Smooth muscle cell (in vitro differentiated cells): ENCODE results near the gene FRMD4B. TPM values are rescaled to one million over a fixed set of nuclear protein-coding genes. Genes with fewer than 3 reads are reported as not detected.

ENCODE experiments used
- DNase-seq: peaks from one replicate; lab custom pipeline; 2025; ENCODE audit not compliant: unreplicated experiment; lab: John Stamatoyannopoulos, UW
- H2AFZ ChIP-seq: fragments of 200-600 bp; sonication (generic); 2 replicates; pipeline ENCODE4 v1.6.0; 2016; ENCODE audit warnings: antibody characterized with exemption, low read depth, mild to moderate bottlenecking
- H3F3A ChIP-seq: fragments of 200-600 bp; sonication (generic); 2 replicates; pipeline ENCODE4 v1.6.0; 2017; ENCODE audit warnings: antibody characterized with exemption, low read depth
- H3K27ac ChIP-seq: fragments of 200-600 bp; sonication (generic); 2 replicates; pipeline ENCODE4 v1.5.1; 2016; ENCODE audit warnings: low read depth, mild to moderate bottlenecking
- H3K27me3 ChIP-seq: fragments of 200-600 bp; sonication (generic); 2 replicates; pipeline ENCODE4 v1.6.1; 2016; ENCODE audit warnings: low read depth, mild to moderate bottlenecking
- H3K36me3 ChIP-seq: fragments of 200-600 bp; sonication (generic); 2 replicates; pipeline ENCODE4 v1.5.1; 2016; ENCODE audit warnings: low read depth
- H3K4me1 ChIP-seq: fragments of 200-600 bp; sonication (generic); 2 replicates; pipeline ENCODE4 v1.5.1; 2016; ENCODE audit warnings: low read depth
- H3K4me2 ChIP-seq: fragments of 200-600 bp; sonication (generic); 2 replicates; pipeline ENCODE4 v1.6.0; 2016; ENCODE audit warnings: mild to moderate bottlenecking
- H3K4me3 ChIP-seq: fragments of 200-600 bp; sonication (generic); 2 replicates; pipeline ENCODE4 v1.5.1; 2016; ENCODE audit warnings: mild to moderate bottlenecking
- H3K79me2 ChIP-seq: fragments of 200-600 bp; sonication (generic); 2 replicates; pipeline ENCODE4 v1.6.0; 2016; ENCODE audit warnings: low read depth, mild to moderate bottlenecking
- H3K9ac ChIP-seq: fragments of 200-600 bp; sonication (generic); 2 replicates; pipeline ENCODE4 v1.6.0; 2016; ENCODE audit warnings: low read depth
- H3K9me3 ChIP-seq: fragments of 200-600 bp; sonication (generic); replicated peaks from 2 replicates; pipeline ENCODE4 v1.5.1; 2016; ENCODE audit warnings: low read depth
- H4K20me1 ChIP-seq: fragments of 200-600 bp; sonication (generic); 2 replicates; pipeline ENCODE4 v1.6.0; 2016; ENCODE audit warnings: low read depth
- CTCF ChIP-seq: fragments of 200-600 bp; sonication (generic); IDR thresholded peaks from 2 replicates; pipeline ENCODE4 v1.5.1; 2017; ENCODE audit warnings: borderline replicate concordance, mild to moderate bottlenecking, antibody characterized with exemption; ENCODE audit not compliant: insufficient read depth, poor library complexity, severe bottlenecking
- WGBS: methylation state at CpG from one replicate; pipeline ENCODE4 v1.1.7; 2016; ENCODE audit warnings: low lambda C conversion rate; 5-methylcytosine and 5-hydroxymethylcytosine counted together
- polyA plus RNA-seq: library from polyadenylated mRNA; unstranded; fragments of >200 nt; fragmentation: Nextera tagmentation; extraction: Ambion mirVana; gene quantifications from 2 replicates; pipeline ENCODE4 v1.2.1, GENCODE V29; 2016
- total RNA-seq: library from RNA; depleted of rRNA; stranded (reverse); fragments of >200 nt; gene quantifications from 2 replicates; pipeline ENCODE4 v1.2.3, GENCODE V29; 2014

Gene FRMD4B
- total and polyA plus RNA-seq, 2 experiments from 2014 or later, result 3.7 to 24.3 TPM

- Histone ChIP-seq H3K9ac (no peak overlapping the region), H3K79me2 (no peaks in the 10 kb centered on the region), H3K36me3 (no peaks in the 10 kb centered on the region), H3K9me3 (no peaks in the 10 kb centered on the region), H3K27ac (no peak overlapping the region), H3K4me2 (no peak overlapping the region), H3K4me3 (no peak overlapping the region), H3K4me1 (peaks cover 4% of the 10 kb centered on the region), H2AFZ (no peak overlapping the region), H3K27me3 (no peaks in the 10 kb centered on the region), H3F3A (no peaks in the 10 kb centered on the region), H4K20me1 (no peaks in the 10 kb centered on the region)
- TF ChIP-seq CTCF, result peak; percentile 85
- DNase-seq, result no peak
- 44% methylated on average over 8 of the region's 8 CpGs for WGBS
These were observed 24.4 kb upstream of the FRMD4B start for GRCh38 chr3:69410301-69410700.

DNA sequence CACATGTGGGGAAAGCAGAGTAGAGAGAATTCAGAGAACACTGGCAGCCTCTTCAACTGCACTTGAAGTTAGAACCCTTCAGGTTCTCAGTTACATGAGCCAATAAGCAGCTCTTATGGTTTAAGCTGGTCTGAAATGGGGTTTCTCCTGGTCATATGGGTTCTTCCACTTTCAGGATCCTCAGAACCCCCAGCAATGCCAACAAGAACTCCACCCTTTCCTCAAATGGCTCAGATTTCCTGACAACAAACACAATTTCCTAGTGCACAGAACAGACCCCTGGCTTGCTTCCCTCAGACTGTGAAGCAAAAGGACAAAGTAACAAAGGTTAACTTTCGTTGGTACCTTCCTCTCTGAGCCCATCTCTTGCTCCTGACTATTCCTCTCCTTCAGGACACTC is 23.9 kb upstream of the FRMD4B start:
- no peak for TF ChIP-seq CTCF
- H3K36me3 ChIP-seq, result no peaks in the 10 kb centered on the region
- no peaks in the 10 kb centered on the region for H3K9me3 ChIP-seq
- H3K4me1 ChIP-seq, result peaks cover 4% of the 10 kb centered on the region
- WGBS, result 100% methylated on average over 1 of the region's 1 CpG
- no peak overlapping the region for H3K4me3 ChIP-seq
- no peak overlapping the region for H3K4me2 ChIP-seq
- H3K27me3 ChIP-seq, result no peaks in the 10 kb centered on the region
- no peak overlapping the region for H3K27ac ChIP-seq
- H2AFZ ChIP-seq, result no peak overlapping the region
- H3K79me2 ChIP-seq, result no peaks in the 10 kb centered on the region
- H4K20me1 ChIP-seq, result no peaks in the 10 kb centered on the region
- DNase-seq, result no peak
- no peak overlapping the region for H3K9ac ChIP-seq
- H3F3A ChIP-seq, result no peaks in the 10 kb centered on the region

DNA sequence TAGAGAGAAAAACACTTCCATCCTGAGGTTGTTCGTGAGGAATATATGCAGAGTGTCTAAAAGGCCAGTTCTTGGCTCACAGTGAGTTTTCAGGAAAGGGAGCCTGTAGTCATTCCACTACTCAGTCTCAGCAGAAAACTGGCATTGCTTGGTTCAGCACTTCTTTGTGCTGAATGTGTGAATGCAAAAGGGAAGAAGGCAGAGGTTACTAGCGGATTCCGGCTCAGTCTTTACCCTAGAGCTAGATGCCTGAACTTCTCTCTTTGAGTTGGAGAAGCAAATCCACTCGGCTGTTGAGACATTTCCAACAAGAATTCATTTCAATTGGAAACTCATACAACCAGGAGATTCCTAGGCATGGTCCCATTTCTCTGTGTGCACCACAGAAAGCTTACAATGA is 23.1 kb upstream of the FRMD4B start:
- H3K27ac ChIP-seq, result no peak overlapping the region
- 89% methylated on average over 4 of the region's 4 CpGs for WGBS
- no peaks in the 10 kb centered on the region for H3K27me3 ChIP-seq
- no peak overlapping the region for H3K4me2 ChIP-seq
- no peak overlapping the region for H3K4me3 ChIP-seq
- no peaks in the 10 kb centered on the region for H3K9me3 ChIP-seq
- H3K36me3 ChIP-seq, result no peaks in the 10 kb centered on the region
- DNase-seq, result no peak
- H2AFZ ChIP-seq, result no peak overlapping the region
- peaks cover 4% of the 10 kb centered on the region for H3K4me1 ChIP-seq
- H4K20me1 ChIP-seq, result no peaks in the 10 kb centered on the region
- H3F3A ChIP-seq, result no peaks in the 10 kb centered on the region
- H3K79me2 ChIP-seq, result no peaks in the 10 kb centered on the region
- no peak for TF ChIP-seq CTCF
- no peak overlapping the region for H3K9ac ChIP-seq

GRCh38 chr3:69408542-69408941 is 22.7 kb upstream of the FRMD4B start:
- no peak overlapping the region for H3K9ac ChIP-seq
- H3K27me3 ChIP-seq, result no peaks in the 10 kb centered on the region
- no peak overlapping the region for H3K4me2 ChIP-seq
- DNase-seq, result no peak
- no peak overlapping the region for H3K27ac ChIP-seq
- H3K9me3 ChIP-seq, result no peaks in the 10 kb centered on the region
- H3K4me3 ChIP-seq, result no peak overlapping the region
- no peaks in the 10 kb centered on the region for H3F3A ChIP-seq
- no peak for TF ChIP-seq CTCF
- no peaks in the 10 kb centered on the region for H3K36me3 ChIP-seq
- H2AFZ ChIP-seq, result no peak overlapping the region
- no peaks in the 10 kb centered on the region for H3K79me2 ChIP-seq
- H3K4me1 ChIP-seq, result peaks cover 4% of the 10 kb centered on the region
- WGBS, result 72% methylated on average over 5 of the region's 5 CpGs
- H4K20me1 ChIP-seq, result no peaks in the 10 kb centered on the region
